Fibroblast of skin of right biceps (primary cell): Measurements from ENCODE around the gene GJC2.
"Not testable (repeated sequence)": the region's sequence is repeated elsewhere in the genome, so short reads cannot be mapped to it uniquely, and the experiment has no call there.

Experiments
- DNase-seq: peaks from one replicate; pipeline ENCODE4 v3.0.0-alpha.2; 2013

GJC2 gene

GRCh38 chr1:228159008-228159665, 9.4 kb downstream of the GJC2 start:
- DNase-seq = no peak

DNA sequence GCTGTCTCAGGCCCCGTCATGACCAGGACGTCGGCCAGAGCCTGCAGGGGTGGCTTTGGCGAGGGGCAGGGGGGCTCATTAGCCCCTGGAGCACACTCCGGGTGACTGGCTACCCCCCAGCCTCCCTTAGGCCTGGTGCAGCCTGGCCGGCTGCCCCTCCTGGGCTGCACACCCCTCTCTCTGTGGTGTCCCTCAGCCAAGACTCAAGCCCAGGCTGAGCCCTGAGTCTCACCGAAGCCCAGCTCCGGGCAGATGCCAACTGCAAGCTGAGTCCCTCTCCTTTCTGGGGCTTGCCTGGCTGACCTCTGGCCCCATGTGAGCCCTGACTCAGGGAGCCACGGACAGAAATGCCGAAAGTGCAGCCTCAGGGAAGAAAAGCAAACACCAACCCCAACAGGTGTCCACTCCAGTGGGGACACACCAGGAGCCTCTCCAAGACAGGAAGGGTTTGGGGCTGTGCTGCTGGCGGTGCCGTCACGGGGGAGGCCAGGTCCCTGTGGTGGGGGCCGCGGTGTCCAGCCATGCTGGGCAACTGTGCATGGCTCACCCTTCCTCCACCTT, 10.6 kb downstream of the GJC2 start:
- no peak for DNase-seq

DNA sequence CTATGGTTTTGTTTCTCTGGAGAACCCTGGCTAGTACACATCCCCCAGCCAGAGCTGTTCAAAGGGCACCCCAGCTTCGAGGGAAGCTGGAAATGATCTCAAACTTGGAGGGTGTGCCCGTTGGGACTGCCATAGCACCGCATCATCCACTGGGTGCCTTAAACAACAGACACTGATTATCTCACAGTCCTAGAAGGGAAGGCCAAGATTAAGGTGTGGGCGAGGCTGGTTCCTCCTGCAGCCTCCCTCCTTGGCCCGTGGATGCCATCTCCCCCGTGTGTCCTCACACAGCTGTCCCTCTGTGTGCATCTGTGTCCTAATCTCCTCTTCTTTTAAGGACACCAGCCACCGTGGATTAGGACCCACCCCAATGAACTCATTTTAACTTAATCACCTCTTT, 11.6 kb downstream of the GJC2 start:
- no peak for DNase-seq

DNA sequence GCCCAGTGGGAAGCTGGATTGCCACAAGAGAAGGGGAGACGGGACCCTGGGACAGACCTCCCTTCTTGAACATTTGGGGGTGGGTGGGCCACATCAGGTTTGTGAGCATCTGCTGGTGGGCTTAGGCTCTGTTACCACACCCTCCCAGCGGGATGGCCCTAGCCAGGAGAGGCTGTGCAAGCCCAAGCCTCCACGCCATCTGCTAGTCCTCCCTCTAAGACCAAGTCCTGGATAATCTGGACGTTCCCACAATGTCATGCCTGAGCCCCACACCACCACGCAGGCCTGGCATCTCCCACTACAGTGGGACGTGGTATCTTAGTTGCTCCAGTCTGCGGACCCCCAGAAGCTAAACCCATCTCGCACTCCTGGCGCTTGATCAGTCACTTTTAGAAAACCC, 12.1 kb downstream of the GJC2 start:
- DNase-seq = no peak

GRCh38 chr1:228162286-228163006, 12.7 kb downstream of the GJC2 start:
- peak; percentile 44 for DNase-seq

- DNase-seq = peak; percentile 37
Observed at GRCh38 chr1:228163007-228163753, 13.4 kb downstream of the GJC2 start.

- no peak for DNase-seq
Observed at GRCh38 chr1:228163776-228164519, 14.2 kb downstream of the GJC2 start.

GRCh38 chr1:228164561-228165371, 15.0 kb downstream of the GJC2 start:
- no peak for DNase-seq

DNA sequence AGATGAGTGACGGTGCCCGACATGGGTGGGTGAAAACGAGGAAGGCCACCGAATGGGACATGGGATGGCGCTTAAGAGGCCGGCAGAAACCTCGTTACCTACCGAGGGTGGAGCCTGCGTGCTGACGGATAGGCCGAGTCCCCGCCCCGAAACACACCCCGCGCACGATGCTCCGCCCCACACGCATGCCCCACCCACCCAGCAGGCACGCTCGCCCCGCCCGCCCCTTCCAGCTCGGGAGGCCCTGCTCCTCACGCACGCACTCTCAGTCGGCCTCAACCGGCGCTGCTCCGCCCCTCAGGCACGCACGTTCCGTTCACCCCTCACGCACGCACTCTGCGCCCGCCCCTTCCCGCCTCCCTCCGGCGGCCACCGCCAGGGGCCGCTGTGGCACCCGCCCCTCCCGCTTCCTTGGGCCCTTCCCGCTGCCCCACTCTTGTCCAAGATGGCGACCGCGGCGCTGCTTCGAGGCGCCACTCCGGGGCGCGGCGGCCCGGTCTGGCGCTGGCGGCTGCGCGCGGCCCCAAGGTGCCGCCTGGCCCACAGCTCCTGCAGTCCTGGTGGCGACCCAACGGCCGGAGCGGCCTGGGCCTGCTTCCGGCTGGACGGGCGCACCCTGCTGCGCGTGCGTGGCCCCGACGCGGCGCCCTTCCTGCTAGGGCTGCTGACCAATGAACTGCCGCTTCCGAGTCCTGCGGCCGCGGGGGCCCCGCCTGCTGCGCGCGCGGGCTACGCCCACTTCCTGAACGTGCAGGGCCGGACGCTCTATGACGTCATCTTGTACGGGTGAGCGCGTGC, 15.8 kb downstream of the GJC2 start, which contains the start of gene IBA57:
Gene IBA57 (plus strand): TSS at position 433 of the 798 bp plus-strand sequence. CDS start 13 bp downstream, at position 446.
- DNase-seq = peak; percentile 99

DNA sequence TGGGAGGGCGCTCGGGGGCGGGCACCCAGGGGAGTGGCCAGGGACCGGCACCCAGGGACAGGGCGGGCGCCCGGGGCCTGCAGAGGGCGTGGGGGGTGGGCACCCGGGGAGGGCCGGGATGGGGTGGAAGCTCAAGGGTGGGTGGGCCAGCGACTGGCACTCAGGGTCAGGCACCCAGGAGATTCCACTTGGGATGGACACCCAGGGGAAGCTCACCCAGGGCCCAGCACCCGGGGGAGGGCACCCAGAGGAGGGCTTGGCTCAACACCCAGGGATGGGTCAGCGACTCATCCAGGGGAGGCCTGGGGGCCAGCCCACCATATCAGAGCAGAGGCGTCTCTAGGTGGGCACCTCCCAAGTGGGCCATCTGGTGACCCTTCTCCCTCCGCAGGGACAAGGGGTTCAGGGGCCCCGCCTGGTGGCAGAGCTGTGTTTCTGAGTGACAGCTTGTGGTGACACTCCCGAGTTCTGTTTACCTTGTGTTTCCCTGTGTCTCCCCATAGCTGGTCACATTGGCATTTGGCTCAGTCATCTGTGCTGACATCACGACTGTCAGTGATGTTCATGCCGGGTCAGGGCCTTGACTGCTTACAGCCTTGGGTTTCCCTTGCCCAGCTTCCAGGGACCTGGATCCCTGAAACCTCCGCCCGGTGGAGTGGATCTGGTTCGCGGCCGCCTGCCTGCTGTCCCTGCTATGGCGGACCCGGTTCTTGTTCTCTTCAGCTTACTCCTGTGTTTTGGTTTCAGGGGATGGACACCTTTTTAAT, 16.6 kb downstream of the GJC2 start:
- DNase-seq = peak; percentile 61

DNA sequence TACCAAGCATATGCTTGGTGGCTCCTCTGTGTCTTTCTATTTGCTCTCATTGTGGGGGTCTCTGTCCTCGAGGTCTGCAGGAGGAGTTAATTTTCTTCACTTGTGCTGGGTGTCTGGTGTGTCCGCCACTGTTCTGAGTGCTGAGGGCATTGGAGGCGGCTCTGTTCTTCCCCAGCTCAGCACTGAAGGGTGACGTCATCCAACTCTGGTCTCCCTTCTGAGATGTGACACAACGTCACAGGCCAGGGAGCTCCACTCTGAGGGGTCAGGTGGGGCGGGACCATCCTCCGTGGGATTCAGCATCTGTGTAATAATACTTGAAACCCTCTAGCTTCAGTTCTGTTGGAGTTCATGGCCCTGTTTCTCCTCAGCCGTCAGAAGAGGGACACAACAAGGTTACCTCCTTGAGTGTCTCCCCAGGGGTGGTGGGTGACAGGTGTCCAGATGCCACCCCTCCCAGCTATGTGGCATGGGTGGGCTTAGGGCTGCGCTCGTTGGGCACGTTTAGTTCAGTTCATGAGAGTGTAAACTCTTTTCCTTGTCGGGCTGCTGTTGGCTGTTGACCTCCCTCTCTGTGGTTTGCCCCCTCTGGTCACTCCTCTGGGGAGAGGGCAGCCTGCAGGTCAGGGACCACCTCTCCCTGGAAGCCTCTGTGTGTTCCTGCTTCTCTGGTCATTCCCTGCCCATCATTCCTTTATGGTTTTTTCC, 19.0 kb downstream of the GJC2 start:
- DNase-seq = no peak

DNA sequence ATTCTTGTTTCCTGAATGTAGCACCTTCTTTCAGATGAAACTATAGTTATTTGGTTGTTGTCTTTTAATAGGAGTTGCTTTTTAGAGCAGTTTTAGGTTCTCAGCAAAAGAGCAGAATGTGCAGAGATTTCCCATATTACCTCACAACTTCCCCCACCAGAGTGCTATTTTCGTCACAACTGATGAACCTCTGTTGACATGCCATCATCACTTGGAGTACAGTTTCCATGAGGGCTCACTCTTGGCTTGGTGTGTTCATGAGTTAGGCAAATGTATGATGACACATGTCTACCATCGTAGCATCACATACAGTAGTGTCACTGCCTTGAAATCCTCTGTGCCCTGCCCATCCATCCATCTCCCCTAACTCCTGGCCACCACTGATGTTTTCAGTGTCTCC, 19.6 kb downstream of the GJC2 start:
- DNase-seq = no peak

DNA sequence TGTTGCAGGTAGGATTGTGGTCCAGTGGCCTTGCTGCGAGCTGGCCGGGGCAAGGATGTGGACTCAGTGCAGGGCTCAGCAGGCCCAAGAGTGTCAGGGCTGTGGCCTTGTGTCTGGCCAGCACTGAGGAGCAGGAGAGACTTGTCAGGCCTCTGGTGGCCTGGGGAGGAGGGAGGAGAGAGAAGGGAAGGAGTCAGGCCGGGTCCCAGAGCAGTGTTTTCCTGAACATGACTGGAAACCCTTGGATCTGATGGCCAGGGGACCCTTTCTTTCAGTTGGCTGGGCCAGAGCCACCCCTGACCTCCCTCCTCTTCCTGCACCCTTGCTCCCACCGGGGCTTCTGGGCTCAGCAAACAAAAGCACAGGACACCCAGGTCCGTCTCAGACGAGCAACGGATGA, 20.9 kb downstream of the GJC2 start:
- no peak for DNase-seq

GRCh38 chr1:228171221-228171891, 21.6 kb downstream of the GJC2 start:
- no peak for DNase-seq

DNA sequence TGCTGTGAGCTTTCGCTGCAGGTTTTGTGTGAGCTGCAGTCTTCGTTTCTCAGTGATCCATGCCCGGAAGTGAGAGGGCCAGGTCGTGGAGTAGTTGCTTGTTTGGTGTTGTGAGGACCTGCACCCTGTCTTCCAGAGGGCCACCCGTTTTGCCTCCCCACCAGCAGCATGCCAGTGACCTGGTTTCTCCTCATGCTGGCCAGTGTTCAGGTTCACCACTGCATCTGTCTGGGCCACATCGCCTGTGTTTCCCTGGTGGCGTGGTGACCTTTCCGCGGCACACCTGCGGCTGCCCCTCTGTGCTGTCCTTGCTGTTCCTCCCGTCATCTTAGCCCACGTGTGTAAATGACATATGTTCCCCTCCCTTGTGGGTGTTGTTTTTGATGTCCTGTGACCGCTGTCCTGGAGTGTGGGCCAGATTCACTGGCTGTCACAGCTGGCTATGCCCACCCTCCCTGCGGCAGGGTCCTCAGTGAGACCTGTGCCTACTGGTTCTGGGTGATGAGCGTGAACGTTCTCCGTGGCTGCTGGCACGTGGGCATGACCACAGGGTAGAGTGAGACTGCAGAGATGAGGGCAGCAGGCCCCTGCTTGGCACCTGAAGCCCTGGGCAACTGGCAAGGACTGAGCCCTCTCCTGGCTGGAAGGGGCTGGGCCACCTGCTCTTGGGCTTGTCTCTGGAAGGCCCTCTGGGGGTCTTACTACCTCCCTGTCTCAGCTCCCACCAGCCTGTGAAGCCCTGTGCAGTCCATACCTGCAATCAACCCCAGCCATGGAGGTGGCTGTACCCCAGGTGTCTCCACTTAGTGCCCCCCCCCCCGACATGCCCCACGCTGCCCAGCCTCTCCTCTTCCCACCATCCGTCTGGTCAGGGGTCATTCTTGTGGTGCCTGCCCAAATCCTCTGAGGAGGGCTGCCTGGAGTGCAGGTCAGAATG, 23.1 kb downstream of the GJC2 start:
- DNase-seq = no peak

DNA sequence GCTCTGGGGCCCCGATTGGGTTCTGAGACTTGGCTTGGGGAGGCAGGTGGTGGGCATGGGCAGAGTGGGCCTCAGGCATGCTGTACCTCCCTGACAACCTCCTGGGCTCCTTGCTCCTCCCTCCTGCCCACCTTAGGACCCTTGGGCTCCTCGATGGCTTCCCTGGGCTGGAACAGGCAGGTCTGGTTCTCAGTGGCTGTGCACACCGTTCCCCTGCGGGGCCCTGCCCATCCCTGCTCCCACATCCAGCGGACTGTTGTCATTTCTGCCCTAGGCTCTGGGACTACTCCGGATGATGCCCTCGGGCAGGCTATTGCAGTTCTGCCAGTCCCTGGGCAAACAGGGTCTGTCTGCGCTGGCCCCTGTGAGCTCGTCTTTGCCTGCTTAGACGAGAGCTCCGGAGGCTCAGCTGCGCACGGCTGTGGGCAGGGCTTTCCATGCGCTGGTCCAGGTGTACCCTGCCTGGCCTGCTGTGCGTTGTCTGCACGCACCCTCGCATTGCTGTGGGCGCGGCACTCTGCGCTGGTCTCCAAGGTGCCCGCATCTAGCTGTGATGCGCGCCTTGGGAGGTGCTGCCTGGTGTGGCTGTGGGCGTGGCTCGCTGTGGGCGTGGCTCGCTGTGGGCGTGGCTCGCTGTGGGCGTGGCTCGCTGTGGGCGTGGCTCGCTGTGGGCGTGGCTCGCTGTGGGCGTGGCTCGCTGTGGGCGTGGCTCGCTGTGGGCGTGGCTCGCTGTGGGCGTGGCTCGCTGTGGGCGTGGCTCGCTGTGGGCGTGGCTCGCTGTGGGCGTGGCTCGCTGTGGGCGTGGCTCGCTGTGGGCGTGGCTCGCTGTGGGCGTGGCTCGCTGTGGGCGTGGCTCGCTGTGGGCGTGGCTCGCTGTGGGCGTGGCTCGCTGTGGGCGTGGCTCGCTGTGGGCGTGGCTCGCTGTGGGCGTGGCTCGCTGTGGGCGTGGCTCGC, 24.1 kb downstream of the GJC2 start:
- DNase-seq = not testable (repeated sequence)
